HG03025 (cell line): Measurements from ENCODE around the gene POLG2.
"Not testable (repeated sequence)": the region's sequence is repeated elsewhere in the genome, so short reads cannot be mapped to it uniquely, and the experiment has no call there.

Experiments
- ATAC-seq: cut with Tn5 transposase; IDR thresholded peaks from one replicate; pipeline ENCODE4 v1.9.1; 2021; ENCODE audit warnings: mild to moderate bottlenecking, moderate library complexity; ENCODE audit not compliant: unreplicated experiment, low FRiP score

POLG2 gene

DNA sequence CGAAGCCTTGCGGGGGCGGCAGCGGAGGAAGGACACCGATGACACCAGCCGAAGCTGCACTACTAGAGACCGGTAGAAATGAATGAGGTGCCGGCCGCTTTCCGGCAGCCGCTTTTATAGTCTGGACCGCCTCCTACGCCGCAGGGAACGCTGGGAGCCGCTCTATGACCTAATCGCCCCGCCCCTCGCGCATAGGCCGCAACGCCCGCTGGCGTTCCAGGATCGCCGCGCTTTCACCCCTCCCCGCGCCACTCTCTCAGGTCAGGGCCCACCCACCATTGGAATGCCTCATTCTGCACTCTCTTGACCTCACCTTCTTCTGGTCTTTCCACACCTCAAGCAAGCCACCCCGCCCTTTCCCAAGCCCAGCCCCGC is 9.3 kb upstream of the POLG2 start, which contains the start of gene DDX5:
DDX5 (minus strand) TSS at position 89 of the 375 bp plus-strand sequence. CDS start 170 bp downstream, outside the sequence.
- peak; percentile 42 for ATAC-seq

DNA sequence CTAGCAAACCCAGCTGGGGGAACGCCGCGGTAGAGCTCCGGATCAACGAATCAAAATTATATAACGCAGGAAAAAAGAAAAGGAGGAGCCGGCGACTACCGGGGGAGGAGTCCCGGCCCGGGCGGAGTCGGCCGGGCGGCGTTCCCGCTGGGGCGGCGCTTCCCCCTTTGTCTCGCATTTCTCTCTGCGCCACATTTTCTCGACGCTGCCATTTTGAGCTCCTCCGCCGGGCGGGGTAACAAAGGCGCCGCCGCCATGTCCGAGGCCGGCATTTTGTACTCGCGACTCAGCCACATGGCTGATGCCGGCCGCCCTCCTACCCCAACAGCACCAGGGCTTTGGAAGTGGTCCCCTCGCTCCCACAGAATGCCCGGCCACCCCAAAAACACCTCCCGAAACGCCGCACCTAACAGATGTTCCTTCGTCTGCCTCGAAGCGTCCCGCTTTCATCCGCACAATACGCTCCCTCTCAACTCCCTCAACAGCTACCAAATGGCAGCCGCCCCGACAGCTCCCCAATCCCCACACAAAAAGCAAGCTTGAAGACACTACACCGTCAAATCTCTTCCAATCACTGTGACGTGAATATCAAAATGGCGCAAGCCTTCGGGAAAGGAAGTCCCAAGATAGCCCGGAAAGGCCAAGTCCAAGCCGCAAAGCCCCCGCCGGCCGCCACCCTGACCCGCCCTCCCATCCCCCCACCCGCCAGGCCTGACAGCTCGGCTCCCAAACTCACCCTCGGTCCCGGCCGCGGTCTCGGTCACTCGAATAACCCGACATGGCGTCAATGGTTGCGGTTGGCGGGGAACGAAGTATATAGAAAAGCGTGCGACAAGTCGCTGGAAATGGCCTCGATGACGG is 8.7 kb upstream of the POLG2 start:
- ATAC-seq = no peak

DNA sequence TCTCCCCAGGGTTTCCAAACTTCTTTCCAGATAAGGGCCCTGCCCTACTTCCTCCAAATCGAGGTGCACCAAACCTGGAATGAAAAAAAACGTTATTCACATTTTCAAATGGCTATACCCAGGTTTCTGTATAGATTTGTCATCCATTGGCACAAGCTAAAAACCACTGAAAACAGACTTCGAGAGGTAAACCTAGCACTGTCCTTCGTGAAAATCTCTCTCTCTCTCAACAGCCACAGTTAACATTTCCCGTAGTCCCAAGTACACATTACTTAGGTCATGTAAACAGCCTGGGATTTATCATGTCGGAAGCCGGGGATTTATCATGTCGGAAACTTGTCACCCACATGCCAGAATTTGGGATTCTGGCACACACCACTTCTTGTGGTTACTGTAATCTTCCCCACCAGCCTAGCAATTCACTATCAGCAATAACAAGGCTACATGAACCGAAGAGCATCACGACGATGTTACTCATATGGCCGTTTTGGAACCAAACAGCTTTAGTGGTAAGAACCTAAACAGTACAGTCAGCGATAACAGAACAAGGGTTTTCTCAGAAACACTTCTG is 8.0 kb upstream of the POLG2 start:
- no peak for ATAC-seq

- ATAC-seq = no peak
These were observed 7.2 kb upstream of the POLG2 start for GRCh38 chr17:64503821-64504768.

DNA sequence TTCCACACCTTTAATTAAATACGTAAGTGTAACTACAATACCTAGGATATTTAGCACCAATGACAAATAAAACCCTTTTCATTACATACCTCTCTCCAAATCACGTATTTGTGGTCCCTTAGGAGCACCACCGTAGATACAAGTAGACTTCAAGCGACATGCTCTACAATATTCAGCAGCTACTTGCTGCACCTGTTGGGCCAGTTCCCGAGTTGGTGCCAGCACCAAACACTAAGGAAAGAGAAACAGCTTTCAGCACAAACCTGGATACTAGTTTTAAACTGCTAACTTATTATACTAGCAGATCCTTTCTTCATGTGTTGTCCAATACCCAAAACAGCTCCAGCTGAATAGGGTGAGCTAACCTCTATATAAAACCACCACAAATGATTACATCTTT is 6.5 kb upstream of the POLG2 start:
- no peak for ATAC-seq

DNA sequence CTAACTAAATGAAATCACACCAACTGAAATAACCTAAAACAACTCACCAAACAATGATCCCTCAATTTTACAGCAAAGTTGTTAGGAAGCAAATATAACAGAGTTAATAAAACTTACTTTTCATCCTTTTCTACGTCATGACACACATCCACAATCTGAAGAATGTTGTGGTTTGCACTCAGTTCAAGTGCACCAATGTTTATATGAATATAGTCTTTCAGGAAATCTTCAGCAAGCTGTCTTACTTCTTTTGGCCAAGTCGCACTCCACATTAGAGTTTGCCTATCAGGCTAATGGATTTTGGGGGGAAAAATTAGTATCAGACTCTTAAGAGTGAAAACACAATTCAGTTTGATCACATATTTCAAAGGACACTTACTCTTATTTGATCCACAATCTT is 6.0 kb upstream of the POLG2 start:
- no peak for ATAC-seq

- no peak for ATAC-seq
These were observed 5.2 kb upstream of the POLG2 start for GRCh38 chr17:64502021-64502420.

GRCh38 chr17:64500862-64501765 is 4.3 kb upstream of the POLG2 start:
- ATAC-seq = no peak

DNA sequence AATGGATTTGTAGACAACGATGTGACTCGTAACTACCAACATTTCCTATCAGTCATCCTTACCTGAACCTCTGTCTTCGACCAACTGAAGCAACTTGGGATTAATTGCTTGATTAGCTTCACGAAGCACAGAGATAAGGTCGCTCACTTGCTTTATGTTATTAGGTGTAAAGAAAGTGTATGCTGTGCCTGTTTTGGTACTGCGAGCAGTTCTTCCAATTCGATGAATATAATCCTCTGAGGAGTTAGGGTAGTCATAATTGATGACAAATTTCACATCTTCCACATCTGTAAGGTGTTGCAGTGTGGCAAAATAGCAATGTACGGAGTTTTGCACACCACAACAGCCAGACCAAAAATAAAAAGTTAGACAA is 3.6 kb upstream of the POLG2 start:
- ATAC-seq = no peak

- no peak for ATAC-seq
These were observed 3.1 kb upstream of the POLG2 start for GRCh38 chr17:64499805-64500486.

DNA sequence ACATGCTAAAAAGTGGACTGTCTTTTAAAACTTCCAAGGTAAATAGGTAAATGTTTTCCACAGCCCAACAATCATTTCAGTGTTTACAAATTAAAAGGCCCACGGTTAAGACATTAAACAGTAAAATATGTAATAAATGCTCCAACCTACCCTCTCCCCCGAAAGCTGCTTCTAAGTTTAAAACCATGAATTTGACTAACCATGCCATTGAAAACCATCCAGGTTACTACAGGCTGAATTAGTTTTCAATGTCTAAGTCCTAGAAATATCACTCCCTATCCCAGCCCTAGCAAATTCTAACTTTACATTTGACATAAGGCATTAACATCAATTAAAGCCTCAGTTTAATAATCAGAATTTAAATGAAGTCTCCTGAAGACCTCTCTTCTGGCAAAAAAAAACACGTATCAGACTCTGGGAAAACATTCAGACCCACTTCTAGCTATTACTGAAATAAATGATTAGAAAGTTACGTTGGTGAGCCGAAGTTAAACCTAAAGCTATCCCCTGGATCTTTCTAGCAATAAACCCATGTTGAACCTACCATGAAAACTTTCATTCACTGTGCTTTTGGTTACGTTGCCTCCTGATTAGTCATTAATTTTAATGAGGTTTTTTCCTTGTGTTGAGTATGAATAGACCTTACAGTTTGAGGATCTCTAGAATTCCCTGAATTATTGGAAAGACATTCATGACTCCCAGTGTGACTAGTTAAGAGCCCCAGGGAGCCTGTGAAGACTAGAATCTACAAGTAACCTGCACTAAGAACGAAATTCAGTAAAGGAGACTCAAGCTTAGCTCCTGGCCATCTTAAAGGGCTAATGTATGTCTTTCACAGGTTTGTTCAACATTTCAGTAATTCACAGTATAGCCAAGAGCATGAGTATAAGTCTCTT is 1.7 kb upstream of the POLG2 start:
- no peak for ATAC-seq

GRCh38 chr17:64497565-64498035 is 746 bp upstream of the POLG2 start:
- ATAC-seq = peak; percentile 2

GRCh38 chr17:64496348-64496785 is 487 bp downstream of the POLG2 start:
- ATAC-seq = peak; percentile 21

GRCh38 chr17:64495300-64495699 is 1.6 kb downstream of the POLG2 start:
- ATAC-seq = not testable (repeated sequence)

DNA sequence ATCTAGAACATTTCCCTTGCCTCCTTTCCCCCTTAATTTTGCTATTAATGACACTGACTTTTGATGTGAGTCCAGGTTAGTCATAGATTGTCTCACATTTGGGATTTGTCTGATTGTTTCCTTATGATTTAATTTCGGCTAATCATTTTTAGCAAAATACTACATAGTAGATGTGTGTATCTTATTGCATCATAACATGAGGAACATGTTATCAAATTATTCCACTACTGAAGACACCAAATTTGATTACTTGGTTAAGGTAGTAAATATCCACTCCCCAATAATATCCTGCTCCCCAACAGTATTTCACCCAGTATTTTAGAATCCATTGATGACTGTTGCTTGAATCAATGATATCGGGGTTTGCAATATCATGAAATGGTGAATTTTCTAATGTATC is 2.7 kb downstream of the POLG2 start:
- ATAC-seq = no peak

GRCh38 chr17:64492481-64493109 is 4.3 kb downstream of the POLG2 start:
- no peak for ATAC-seq

DNA sequence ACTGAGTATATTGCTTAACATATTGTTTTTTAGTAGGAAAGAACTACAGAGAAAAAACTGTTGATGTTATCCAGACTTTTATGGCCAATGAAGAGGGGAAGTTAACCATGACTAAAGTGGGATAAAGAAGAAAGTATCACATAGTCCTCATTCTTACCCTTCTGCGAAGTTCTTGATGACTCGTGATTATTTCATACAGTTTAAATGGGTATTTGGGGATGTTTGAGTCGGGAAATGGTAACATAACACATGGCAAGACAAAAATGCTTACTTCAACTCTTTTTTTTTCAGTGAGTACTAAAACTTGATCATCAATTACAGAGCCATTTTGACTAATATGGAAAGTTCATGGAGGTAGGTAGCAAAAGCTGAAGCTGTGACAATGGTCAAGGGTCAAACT is 4.9 kb downstream of the POLG2 start:
- ATAC-seq = no peak
